SK-N-MC (cell line): ENCODE measurements around the gene TNFSF10.

Source experiments
- EZH2 ChIP-seq: fragments of 200-600 bp; sonication (generic); IDR thresholded peaks from one replicate; pipeline ENCODE4 v1.6.1; 2017; ENCODE audit warnings: antibody characterized with exemption
- FOXP2 ChIP-seq: optimal IDR thresholded peaks from 2 replicates; pipeline ENCODE3; 2011; ENCODE audit warnings: mild to moderate bottlenecking, moderate library complexity; ENCODE audit not compliant: insufficient read depth; ENCODE audit errors: extremely low read length, control extremely low read depth
- POLR2AphosphoS5 ChIP-seq: IDR thresholded peaks from 2 replicates; pipeline ENCODE4 v1.6.1; 2012; ENCODE audit warnings: mild to moderate bottlenecking, low read depth, low read length, borderline replicate concordance

- TF ChIP-seq POLR2AphosphoS5: peak; percentile 18; the same call in 1 of the 2 replicates
- TF ChIP-seq EZH2: no peak
- no peak for TF ChIP-seq FOXP2
These were observed 20.2 kb upstream of the TNFSF10 start for GRCh38 chr3:172543419-172543818.
